GM21786 (cell line): ENCODE results near the gene RPS5.

Experiments
- ATAC-seq: cut with Tn5 transposase; IDR thresholded peaks from one replicate; pipeline ENCODE4 v1.9.1; 2021; ENCODE audit not compliant: unreplicated experiment

The RPS5 gene

DNA sequence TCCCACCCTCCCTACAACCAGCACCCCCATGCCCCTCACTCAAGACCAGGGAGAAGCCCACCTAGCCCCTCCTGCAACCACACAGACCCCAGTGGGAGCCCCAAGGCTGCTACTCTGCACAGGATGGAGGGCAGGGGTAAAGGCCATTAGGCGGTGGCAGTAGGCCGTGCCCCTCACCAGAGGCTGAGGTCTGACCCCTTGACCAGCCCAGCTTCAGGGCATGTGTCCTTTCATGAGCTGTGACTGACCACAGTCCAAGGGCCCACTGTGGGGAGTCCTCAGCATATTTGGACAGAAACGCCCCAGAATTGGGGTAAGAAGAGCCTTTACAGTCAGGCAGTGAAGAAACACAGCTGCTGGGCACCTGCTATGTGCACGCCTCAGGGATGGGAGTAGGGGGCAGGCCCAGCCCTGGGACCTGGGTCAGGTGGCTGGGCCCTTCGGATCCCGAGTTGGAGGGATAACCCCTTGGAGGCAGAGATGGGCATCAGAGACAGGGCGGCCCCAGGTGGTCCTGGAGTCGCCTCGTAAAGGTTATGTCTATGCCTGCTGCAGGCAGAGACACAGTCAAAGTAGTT, 1.7 kb upstream of the RPS5 start:
- ATAC-seq = no peak

DNA sequence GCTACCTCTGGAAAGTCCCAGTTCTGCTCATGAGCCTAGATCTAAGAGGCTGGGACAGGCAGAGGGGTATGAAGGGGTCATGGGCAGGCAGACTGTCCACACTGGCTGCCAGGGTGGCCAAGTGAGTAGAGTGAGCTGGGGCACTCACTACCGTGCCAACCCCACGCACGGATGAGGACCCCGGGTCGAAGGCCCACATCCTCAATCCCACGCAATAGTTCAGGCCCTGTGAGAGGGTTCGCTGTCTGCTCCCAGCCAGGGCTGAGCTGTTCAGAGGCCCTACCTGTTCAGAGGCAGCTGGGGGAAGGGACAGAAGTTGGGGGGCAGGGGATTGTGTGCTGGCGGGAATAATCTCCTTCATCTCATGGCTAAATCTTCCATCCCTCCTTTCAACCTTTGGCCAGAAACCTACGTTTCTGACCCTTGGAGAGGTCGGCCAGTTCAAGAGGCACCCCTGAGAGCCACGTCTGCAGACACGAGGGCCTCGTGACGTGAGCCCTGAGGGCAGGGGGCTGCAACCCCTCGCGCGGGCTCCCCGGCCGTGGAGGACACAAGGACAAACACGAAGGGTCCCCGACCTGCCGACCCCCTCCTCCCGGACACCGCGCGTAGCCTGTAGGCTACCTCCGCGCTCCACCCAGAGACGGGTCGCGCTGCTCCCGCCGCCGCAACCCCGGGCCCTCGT, 1.0 kb upstream of the RPS5 start:
- ATAC-seq = no peak

DNA sequence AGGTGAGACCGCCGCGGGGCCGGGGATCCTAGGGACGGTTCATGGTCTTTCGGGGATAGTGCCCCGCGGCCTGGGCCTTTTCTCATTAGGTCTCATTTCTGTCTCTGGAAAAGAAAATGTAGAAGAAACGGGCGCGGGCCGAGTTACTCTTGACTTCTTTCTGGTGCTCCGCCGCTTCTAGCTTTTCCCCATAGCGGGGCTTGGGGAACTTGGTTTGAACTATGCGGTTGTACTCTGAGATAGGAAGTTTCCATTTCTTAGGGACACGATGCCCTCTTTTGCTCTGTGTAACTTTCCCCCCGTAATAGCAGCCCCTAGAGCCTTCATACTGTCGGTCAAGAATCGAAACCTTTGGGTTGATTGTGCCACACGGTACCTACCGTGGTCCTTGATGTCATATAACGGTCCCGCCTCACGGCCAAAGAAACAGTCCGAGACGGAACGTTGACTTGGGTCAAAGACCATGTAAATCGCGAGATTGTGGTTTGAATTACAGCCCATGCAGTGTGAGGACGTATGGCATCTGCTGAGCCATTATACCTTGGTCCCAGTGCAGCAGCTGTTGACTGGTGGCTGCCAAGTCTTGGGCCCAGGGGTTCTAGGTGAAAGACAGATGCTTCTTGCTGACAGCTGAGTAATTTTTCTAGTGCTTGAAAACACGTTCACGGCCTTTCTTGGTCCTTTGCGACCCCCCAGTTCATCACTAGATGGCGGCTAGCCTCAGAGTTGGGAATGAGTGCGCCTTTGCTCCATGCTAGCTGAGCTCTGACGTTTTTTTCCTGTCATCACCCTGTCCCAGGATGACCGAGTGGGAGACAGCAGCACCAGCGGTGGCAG, 487 bp downstream of the RPS5 start:
- no peak for ATAC-seq

DNA sequence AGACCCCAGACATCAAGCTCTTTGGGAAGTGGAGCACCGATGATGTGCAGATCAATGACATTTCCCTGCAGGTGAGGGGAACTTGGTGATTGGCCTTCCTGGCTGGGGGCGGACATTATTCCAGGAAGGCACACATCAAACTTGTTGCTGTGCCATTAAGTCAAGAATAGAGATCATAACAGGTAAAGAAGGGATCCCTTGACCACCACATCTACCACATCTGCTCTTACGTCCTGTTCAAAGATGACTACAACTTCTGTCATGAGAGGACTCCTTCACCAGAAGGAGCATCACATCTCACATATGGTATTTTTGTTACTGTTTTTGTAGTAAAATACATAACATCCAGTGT, 1.1 kb downstream of the RPS5 start:
- no peak for ATAC-seq

DNA sequence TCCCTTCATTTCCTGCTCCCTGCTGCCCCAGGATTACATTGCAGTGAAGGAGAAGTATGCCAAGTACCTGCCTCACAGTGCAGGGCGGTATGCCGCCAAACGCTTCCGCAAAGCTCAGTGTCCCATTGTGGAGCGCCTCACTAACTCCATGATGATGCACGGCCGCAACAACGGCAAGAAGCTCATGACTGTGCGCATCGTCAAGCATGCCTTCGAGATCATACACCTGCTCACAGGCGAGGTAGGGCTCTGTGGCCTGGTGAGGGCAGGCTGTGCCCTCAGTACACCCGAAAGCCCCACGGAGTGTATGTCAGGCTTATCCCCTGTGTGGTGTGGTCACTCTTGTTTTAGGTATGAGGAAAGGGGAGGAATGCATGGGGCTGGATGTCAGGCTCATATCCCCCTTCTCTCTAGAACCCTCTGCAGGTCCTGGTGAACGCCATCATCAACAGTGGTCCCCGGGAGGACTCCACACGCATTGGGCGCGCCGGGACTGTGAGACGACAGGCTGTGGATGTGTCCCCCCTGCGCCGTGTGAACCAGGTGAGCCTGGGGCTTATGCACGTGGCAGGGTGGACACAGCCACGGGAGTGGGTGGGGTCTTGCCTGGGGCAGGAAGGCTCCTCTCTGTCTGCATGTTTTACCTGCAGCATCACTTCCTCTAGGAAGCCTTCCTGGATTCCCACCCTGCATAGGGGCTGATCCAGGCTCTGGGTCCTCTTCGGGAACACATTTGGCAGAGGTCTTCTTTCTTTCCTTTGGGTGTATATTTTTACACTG, 6.1 kb downstream of the RPS5 start:
- no peak for ATAC-seq

GRCh38 chr19:58393725-58394033, 6.6 kb downstream of the RPS5 start:
- no peak for ATAC-seq

DNA sequence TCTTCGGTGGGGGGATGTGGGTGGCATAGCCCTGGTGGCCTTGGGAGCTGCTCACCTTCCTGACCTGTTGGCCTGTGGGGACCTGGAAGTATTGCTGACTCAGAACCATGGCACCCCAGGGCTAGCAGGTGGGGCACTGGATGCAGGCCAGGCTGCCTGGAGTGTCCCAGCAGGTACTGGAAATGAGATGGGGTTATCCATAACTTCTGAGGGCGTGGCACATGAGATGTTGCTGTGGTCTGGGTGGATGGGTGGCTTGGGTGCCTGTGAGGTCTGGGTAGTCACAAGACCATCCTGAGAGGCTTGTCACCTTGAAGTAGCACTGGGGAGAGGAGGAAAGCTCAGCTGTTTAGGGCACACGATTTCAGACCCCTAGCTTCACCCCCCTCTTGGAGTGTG, 7.8 kb downstream of the RPS5 start:
- ATAC-seq = no peak

DNA sequence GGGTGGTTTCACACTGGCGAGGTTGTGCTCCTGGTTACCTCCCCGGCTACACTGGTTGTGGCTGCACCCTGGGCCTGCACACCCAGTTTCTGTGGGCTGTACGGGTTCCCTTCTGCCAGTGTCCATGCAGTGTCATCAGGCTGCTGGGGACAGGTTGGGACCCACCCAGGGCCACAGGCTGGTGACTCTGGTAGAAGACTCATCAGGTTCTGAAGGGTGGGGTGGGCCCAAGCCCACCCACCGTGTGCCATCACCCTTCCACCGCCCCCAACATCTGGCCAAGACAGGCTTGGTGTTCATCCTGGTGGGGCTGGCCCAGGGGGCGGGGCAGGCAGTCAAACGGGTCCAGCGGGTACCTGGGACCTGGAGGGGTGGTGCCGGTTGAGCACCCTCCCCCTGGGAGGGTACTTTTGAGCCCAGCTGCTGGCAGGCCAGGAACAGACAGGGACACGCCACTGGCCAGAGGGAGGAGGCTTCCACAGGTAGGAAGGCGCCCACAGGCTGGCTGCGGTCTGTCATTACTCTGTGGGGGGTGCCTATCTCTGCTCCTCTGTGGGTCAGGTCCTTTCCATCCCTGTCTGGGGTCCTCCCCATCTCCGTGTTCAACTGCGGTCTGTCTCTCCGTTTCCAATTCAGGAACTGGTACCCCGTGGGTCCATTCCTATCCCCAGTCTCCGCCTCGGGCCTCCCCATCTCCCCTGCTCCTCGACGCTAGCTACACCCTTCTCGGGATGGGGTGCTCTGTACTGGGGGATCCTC, 8.3 kb downstream of the RPS5 start, which contains the start of gene RNF225:
RNF225 (plus strand) TSS at position 437 of the 759 bp plus-strand sequence. CDS start 434 bp downstream, outside the sequence.
- no peak for ATAC-seq

DNA sequence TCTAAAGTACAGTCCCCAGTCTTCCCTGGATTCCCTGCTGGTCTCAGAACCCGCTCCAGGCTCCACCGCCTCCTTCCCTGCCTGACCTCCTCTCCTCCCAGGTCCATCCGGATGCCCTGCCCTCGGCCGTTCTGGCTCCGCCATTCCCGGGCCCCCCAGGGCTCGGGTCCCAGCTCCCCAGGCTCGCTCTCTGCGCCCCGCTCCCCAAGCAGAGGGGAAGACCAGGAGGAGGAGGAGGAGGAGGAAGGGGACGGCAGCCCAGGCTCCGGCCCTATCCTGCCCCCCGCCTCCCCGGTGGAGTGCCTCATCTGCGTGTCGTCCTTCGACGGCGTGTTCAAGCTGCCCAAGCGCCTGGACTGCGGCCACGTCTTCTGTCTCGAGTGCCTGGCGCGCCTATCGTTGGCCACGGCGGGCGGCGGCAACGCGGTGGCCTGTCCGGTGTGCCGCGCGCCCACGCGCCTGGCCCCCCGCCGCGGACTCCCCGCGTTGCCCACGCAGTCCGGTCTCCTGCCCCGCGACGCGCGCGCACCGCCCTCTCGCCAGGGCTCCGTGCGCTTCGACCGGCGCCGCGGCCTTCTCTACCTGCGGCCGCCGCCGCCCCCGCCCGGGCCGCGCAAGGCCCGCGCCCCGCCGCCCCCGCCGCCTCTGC, 9.0 kb downstream of the RPS5 start:
- ATAC-seq = no peak

DNA sequence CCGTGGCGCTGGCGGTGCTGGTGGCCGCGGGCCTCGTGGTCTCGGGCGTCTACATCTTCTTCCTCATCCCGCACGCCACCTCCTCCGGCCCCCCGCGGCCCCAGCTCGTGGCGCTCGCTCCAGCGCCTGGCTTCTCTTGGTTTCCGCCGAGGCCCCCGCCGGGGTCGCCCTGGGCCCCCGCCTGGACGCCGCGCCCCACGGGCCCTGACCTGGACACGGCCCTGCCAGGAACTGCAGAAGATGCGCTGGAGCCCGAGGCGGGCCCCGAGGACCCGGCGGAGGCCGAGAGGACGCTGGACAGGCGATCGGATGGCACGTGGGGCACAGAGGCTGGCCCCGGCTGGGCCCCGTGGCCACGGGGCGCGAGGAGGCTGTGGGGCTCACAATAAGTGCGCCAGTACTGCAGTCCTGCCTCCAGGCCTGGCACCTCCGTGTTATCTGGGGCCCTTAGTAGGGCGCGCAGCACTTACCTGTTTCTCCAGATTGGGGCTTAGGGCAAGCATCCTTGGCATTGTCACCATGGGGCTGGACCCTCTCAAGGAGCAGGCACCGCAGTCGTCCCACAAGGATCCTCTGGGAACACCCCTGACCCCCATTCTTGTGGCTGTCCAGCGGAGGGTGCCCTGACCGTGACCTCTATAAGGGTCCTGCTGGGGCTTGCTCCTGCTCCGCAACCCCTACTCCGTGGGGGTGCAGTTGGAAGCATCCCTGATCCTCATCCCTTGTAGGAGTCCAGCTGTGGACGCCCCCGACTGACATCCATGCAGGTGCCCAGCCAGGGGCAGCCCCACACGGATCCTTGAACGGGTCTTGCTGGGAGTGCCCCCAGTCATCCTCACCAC, 9.8 kb downstream of the RPS5 start:
- no peak for ATAC-seq

DNA sequence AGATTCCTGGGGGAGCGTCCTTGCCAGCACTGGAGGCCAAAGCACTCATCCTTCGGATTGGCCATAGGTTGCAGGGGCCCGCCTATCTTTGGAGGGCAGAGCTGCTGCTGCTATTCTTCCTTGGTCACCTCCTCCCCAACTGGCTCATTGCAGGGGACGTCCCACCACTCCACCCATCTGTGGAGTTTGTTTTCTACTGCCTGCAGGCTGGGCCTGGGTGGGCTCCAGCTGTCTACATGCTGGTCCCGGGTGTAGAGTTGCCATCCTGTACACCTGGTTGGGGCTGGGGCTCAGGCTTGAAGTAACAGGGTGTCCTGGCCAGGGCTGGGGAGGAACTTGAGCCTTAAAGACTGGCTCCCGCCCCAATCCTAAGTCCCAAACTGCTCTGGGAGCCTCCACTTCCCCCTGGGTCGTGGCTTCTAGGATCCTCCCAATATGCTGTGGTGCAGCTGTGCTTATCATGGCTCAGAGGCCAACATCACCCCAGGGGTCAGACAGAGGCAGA, 10.5 kb downstream of the RPS5 start:
- ATAC-seq = no peak

DNA sequence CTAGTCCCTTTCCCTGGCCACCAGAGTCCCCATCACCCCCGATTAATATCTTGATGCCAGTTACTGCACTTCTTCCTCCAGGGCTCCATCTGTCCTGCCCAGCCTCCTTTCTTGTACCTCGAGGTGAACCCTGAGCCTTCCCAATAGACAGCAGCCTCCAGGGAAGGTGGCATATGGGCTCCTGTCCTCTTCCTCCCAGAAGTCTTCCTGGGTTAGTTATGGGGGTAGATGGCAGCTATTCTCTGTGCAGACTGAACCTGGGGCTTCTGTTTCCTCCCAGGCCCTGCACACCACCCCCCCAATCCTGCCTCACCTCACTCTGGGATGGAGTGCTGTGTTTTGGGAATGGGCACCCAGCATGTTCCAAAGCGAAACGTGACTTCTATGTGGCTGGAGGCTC, 11.0 kb downstream of the RPS5 start:
- no peak for ATAC-seq

GRCh38 chr19:58398545-58398944, 11.5 kb downstream of the RPS5 start:
- no peak for ATAC-seq

DNA sequence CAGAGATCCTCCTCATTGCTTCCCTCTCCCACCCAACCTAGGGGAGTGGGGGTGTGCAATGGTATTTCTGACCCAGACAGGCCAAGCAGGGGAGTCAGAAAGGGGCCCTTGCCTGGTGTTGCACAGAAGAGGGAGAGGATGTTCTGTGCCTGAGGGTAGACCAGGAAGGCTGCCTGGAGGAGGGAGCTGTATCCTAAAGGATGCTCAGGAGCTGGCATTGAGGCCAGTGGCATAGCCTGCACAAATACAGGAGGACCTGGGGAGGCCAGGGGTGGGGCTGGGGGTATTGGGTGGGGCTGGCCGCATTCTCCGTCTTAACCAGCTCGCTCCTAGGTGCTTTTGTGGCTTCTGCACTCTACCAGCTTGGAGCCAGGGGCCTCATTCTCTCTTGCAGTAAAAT, 12.8 kb downstream of the RPS5 start:
- no peak for ATAC-seq

- no peak for ATAC-seq
These were observed 13.3 kb downstream of the RPS5 start for GRCh38 chr19:58400316-58400915.

GRCh38 chr19:58400916-58401839, 14.1 kb downstream of the RPS5 start:
- peak; percentile 99 for ATAC-seq

- no peak for ATAC-seq
These were observed 14.9 kb downstream of the RPS5 start for GRCh38 chr19:58401840-58402421.
